Activated CD4-positive, alpha-beta T cell treated with anti-CD3 and anti-CD28 coated beads, Interleukin-2, amount 50 U/mL, for 4 hours (primary cell): ENCODE results near the gene LDB3.
A peak's percentile ranks its signal among the peaks of the same experiment; 100 is the strongest.
"Not testable (repeated sequence)": the region's sequence is repeated elsewhere in the genome, so short reads cannot be mapped to it uniquely, and the experiment has no call there.

Source experiments
- DNase-seq, 2 experiments: peaks; one replicate each; pipeline ENCODE4 v3.0.0-alpha.2; 2020

LDB3 gene

GRCh38 chr10:86734207-86734988 lies 66.1 kb downstream of the LDB3 start:
- DNase-seq, result no peak

DNA sequence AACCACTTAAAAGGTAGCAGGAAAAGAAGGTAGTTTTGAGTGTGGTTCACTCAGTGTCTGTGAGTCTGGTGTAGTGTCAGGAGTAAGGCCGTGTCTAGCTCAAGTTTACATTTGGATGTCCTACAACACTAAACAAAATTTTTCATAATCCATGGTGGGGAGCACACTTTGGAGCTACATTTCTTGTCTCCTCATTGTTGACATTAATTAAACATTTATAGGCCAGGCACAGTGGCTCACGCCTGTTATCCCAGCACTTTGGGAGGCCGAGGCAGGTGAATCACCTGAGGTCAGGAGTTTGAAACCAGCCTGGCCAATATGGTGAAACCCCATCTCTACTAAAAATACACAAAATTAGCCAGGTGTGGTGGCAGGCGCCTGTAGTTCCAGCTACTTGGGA lies 67.0 kb downstream of the LDB3 start:
- DNase-seq, result not testable (repeated sequence)

DNA sequence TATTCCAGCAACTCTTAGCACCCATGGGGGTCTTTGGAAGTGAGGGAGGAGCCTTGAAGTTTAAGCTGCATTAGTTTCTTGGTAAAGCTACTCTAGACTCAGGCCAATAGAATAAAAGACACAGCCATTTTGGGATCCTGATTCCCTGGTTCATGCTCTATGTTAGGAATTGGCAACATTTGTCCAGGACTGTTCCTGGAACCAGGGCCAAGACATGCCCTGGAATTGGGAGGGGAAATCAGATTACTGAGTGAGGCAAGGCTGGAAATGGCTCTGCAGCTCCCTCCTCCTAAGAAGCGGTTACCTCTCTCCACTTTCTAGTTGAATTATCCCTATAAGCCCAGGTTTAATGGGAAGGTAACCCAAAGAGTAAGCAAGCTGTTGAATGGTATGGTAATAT lies 73.9 kb downstream of the LDB3 start:
- no peak for DNase-seq

DNA sequence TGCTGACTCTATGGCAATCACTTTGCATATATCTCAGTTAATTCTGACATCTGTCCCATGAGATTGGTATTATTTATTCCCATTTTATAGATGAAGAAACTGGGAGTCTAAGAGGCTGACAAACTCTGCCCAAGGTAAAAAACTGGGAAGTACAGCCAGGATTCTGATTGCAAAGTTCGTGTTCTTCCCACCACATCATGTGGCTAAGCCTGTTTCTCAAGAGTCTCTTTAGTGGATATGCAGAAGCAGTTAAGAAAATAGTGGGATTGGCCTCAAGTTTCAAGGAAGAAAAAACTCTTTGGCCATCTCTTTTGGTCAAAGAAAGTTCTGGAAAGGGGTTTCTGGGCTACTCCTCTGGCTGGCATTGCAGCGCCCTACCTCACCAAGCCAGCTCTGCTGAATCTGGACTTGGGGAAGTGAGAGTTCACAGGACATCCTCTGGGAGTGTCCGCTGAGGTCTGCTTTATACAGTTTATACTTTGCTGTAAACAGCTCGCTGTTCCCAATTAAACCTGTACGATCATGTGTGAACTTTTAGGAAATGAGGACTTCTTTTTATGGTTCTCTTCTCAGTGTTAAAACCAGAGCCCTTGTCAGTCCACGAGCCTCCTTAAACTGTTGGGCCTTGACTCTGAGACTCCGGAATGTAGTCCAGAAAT lies 75.9 kb downstream of the LDB3 start:
- DNase-seq, result no peak

GRCh38 chr10:86747796-86748581 lies 79.7 kb downstream of the LDB3 start:
- no peak for DNase-seq

DNA sequence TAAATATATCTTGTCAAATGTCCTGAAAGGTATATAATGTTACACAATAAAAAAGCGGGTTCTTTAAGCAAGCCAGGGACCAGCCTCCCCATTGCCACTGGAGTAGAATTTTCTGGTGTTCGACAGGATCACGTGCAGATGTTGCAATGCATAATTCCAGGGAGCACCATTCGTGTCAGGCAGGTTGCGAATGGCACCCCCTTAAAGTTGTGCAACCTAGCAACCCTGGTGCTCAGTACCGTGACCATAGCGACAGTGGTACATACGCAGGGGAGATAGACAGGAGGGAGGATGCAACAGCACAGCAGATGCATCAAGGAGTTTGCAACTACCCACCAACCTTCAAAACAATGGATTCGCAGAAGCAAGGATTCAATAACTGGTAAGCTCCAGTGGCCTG lies 81.5 kb downstream of the LDB3 start:
- no peak for DNase-seq

DNA sequence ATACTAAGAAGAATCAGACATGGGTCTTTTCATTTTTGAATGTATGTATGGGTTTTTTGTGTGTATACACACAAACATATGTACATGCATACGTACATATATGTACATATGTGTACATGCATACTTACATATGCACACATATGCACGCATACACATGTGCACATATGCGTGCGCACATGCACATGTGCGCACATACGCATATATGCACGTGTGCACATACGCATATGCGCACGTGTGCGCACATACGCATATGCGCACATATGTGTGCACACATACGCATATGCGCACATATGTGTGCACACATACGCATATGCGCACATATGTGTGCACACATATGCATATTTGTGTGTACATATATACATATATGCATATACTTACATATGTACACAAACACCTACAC lies 83.2 kb downstream of the LDB3 start:
- no peak for DNase-seq

GRCh38 chr10:86752311-86752710 lies 84.0 kb downstream of the LDB3 start:
- DNase-seq, result no peak

DNA sequence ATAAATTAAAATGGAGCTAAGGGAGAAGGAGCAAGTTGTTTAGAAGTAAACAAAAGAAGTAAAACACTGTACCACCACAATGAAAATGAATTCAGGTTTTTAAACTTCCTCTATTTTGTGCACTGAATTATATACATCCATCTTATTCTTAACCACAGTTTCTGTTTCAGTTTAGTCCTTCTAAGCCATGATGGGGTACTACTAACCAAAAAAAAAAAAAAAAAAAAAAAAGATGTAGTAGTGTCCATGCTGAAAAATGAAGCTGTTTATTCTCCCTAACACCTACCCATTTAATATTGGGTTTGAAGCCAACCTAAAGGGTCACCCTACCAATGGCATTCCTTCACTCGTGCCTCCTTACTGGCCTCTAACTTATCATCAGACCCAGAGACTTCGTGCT lies 84.7 kb downstream of the LDB3 start:
- DNase-seq, result no peak

DNA sequence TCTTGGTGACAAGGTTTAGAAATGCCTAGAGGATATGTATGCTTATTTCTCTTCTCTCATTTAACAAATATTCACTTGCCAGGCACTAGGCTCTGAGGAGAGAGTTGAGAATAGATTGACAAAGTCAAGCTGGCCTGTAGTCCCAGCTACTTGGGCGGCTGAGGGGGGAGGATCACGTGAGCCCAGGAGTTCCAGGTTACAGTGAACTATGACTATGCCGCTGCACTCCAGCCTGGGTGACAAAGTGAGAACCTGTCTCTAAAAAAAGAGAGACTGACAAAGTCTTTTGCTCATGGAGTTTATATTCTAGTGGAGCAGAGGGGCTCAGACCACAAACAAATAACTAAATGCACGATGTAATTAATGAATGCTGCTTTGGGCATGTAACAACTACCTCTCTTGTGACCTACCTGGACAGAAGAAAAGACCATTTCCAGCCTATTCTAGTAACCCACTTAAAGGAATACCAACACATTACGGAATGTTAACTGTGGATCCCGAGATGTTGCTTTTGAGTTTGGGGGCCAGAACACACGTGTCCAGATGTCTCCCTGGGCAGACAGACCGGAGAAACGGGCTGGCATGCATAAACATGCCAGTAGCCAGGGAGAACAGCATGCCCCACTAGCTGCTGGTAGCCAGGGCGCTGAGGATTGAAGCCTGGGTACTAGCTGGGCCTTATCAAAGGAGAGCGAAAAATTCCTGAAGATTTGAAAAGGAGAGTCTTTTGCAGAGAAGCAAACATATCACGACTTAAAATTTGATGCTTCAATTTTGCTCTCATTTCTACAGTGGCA lies 85.5 kb downstream of the LDB3 start:
- no peak for DNase-seq

DNA sequence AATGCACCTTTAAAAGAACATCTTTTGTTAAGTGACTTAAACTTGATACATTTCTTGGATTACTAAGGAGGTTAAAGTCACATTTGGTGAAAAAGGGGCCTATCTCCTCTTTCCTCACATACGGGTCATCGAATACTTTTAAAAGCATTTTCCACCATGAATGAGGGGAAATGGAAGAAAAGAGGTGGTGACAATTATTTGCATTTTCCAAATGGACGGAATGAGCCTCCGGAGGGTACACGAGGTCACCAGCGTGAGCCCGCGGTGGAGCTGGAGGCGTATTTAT lies 87.1 kb downstream of the LDB3 start:
- DNase-seq, result no peak

DNA sequence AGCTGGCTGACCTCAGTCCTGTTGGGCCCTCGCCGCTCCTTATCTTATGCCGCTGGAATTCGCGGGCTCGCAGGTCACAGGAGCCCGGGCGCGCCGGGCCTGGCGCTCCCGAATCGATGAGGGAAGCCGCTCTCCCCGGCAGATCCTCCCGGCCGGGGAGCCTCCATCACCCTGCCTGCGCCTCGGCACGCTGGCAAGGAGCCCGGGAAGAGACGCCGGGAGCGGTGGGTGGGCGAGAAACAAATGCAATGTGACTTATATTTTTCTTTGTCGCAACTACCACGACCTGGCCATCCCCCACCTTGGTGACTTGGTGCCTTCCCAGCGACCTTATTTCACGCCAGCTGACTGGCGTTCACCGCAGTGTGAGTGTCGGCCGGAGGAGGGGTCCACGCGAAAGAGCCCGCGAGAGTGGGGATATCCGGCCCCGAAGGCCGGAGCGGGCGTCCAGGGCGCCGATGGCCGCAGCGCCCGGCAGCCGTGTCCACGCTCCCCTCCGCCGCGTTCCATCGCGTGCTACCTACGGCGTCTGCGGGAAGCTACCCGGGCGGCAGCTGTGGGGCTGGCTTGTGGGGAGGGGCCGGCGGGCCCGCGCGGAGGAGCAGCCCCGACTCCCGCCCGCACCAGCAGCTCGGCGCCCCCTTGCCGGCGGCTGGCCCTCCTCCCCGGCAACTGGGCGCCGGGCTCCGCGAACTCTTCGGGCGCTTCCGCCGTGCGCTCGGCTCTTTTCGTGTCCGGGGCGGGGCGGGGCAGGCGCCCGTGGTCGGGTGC lies 87.6 kb downstream of the LDB3 start:
- DNase-seq, result peak; percentile 81 to 83

- peak; percentile 1 for DNase-seq
Observed at GRCh38 chr10:86756511-86757112, 88.3 kb downstream of the LDB3 start, which contains the start of gene BMPR1A. Gene BMPR1A, plus strand, starts transcription at chr10:86756619. Its CDS starts 119,400 bp downstream, at chr10:86876019.

- DNase-seq, result peak; percentile 1 to 4
Observed at GRCh38 chr10:86757113-86757972, 89.0 kb downstream of the LDB3 start.

DNA sequence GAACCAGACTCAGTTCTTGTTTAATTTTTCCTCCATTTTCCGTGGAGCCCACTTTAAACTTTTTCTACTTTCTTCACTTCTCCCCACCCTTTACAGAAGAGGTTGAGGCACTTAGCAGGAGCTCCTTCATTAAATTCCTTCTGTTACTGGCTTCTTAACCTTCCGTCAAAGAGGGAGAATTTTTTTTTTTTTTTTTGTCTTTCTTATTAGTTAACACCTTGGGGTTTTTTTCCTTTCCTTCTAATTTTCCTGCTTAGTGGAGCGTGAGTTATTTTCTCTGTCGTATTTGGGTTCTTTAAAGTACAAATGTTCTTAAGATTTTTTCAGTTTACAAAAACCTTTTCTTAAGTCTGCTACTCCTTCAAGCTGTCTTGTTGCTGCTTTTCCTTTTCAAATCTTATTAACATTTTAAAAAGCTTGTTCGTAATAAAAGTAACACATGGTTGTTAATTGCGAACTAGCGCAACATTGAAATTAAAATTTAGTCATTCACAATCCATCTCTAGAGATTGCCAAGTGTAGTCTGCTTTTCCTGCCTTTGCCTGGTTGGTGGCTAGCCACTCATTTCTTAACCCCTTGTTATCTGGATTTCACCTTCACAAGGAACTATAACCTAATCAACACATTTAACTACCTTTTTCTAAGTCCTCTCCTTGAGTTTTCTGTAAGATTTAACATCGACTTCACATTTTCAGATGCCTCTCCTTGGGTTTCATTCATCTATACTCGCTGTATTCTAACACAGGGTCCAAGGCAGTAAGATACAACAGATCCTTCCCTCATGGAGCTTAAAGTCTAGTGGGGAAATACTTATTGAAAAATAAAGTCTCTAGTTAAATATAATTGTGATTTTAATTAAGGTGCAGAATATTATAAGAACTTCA lies 90.1 kb downstream of the LDB3 start:
- no peak for DNase-seq

DNA sequence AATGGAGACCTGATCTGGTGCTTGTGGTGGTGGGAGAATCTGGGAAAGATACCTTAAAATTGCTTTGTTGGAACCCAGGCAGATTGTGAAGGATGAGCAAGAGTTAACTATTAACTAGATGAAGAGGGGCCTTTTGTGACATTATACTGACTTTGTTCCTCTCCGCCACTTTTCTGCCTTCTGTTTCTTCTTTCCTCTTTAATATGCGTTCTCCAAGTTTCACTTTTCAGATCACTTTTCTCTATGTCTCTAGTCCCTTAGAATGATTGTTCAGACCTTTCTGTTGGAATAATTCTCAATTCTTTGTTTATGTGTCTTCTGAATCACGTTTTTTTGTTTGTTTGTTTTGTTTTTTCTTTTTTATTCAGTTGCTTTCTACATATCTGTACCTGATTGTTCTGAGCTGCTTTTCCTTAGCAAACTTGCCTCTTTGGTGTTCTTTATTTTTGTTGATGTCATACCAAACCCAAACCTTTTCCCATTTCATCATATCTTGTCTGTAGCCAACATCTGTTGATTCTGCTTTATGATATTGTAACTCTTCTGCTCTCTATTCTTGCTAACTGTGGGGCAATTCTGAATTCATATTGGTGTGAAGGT lies 90.9 kb downstream of the LDB3 start:
- DNase-seq, result no peak

DNA sequence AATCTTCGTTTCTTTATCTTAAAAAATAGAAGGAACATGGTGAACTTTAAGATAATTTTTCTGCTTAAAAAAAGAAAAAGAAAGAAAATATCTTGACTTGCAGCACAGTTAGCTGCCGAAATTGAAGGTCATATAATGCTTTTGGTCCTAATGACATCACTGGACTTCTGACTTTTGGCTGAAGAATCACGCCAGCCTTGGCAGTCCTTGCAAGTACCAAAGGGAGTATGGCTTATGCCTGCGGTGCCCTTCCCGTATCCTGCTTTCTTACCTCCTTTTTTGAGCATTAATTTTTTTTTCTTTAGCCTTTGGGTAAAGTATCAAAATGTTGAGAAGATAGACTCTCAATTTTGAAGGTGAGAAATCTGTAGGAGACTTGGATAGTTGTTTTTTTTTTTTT lies 95.1 kb downstream of the LDB3 start:
- DNase-seq, result no peak

DNA sequence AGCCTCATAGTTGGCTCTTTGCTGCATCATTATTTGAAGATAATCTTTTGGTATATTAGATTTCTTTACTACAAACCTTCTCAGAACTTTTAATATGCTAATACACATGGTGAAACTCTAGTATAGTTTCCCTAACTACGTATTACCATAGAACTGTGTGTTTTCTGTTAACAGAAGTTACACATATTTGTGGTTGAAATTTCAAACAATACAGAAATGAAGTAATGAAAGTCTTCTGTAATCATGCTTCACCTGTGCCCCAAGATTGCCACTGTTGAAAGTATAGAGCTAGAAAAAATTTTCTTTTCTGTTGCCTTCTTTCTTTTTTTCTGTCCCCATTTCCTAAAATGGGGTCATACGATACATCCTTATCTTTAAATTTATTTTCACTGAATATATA lies 97.2 kb downstream of the LDB3 start:
- DNase-seq, result no peak

GRCh38 chr10:86768412-86769062 lies 100.2 kb downstream of the LDB3 start:
- DNase-seq, result no peak
